ENCODE measurements around the gene CXCL11.
A peak's percentile ranks its signal among the peaks of the same experiment; 100 is the strongest.
"Not testable (repeated sequence)": the region's sequence is repeated elsewhere in the genome, so short reads cannot be mapped to it uniquely, and the experiment has no call there.

Gene CXCL11

GRCh38 chr4:76000279-76000678, 35.6 kb downstream of the CXCL11 start:
- DNase-seq, result no peak

DNA sequence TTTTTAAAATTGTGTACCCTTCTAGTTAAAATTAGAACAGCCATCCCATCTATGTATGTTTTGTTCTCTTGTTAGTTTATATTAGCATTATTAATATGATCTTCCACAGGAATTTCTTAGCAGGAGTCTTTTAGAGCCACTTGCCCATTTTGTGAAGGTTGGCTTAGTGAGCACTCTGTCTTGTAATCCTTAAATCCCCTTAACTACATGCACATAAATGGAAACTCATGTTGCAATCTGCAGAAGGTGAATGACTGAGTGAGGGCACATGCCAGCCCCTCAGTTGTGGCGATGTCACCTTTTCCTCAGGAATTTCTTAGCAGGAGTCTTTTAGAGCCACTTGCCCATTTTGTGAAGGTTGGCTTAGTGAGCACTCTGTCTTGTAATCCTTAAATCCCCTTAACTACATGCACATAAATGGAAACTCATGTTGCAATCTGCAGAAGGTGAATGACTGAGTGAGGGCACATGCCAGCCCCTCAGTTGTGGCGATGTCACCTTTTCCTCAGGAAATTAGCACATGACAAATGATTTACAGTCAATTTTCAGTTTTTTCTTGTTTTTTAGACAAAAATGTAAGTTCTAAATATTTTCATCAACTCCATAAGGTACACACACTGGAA, 37.2 kb downstream of the CXCL11 start:
- not testable (repeated sequence) for DNase-seq

- no peak for DNase-seq
Measured at GRCh38 chr4:75997946-75998345, 37.9 kb downstream of the CXCL11 start.

- no peak for DNase-seq
Measured at GRCh38 chr4:75997081-75997480, 38.8 kb downstream of the CXCL11 start.

DNA sequence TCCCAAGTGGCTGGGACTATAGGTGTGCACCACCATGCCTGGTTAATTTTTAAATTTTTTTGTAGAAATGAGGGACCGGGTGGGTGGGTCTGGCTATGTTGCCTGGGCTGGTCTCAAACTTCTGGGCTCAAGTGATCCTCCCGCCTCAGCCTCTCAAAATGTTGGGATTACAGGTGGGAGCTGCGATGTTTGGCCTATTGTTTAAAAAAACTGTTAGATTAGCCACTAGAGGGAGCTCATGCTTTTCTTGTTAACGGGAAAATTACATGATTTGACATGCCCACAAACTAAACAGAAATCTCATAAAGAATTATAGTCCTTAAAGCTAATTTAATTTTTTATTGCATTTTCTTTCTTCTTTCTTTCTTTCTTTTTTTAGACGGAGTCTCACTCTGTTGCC, 40.1 kb downstream of the CXCL11 start:
- DNase-seq, result peak; percentile 36

DNA sequence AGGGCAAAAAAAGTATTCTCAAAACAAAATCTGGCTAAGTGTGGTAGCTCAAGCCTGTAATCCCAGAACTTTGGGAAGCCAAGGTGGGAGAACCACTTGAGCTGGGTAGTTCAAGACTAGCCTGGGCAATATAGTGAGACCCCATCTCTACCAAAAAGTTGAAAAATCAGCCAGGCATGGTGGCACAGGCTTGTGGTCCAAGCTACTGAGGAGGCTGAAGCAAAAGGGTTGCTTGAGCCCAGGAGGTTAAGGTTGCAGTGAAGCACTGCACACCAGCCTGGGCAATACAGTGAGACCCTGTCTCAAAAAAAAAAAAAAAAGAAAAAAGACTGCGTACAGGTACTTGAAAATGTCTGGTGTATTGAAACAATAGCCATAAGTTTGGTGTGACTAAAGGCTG, 43.4 kb downstream of the CXCL11 start:
- DNase-seq, result no peak

- DNase-seq, result no peak
Measured at GRCh38 chr4:75989846-75990528, 45.9 kb downstream of the CXCL11 start.

GRCh38 chr4:75985116-75985515, 50.8 kb downstream of the CXCL11 start:
- no peak for DNase-seq
